Measurements from ENCODE around the gene CCDC171.
"Not testable (repeated sequence)": the region's sequence is repeated elsewhere in the genome, so short reads cannot be mapped to it uniquely, and the experiment has no call there.

Gene CCDC171

DNA sequence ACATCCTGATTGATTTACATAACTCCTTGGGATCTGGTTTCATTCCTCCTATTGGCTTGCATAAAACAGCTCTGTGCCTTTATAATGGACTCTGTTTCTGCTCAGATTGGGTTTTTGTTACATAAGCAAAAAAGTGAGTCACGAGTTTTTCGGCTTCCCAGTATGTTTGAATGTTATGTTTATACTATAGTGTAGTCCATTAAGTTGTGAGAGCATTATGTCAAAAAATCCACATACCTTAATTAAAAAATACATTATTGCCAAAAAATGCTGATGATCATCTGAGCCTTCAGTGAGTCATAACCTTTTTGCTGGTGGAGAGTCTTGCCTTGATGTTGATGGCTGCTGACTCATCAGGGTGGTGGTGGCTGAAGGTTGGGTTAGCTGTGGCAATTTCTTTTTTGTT, 144.6 kb downstream of the CCDC171 start:
- no peak for ATAC-seq

DNA sequence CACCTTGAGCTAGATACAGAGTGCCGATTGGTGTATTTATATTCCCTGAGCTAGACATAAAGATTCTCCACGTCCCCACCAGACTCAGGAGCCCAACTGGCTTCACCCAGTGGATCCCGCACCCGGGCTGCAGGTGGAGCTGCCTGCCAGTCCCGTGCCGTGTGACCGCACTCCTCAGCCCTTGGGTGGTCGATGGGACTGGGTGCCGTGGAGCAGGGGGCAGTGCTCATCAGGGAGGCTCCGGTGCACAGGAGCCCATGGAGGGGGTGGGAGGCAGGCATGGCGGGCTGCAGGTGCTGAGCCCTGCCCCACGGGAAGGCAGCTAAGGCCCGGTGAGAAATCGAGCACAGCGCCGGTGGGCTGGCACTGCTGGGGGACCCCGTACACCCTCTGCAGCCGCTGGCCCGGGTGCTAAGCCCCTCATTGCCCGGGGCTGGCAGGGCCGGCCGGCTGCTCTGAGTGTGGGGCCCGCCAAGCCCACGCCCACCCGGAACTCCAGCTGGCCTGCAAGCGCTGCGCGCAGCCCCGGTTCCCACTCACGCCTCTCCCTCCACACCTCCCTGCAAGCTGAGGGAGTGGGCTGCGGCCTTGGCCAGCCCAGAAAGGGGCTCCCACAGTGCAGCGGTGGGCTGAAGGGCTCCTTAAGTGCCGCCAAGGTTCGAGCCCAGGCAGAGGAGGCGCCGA, 147.2 kb downstream of the CCDC171 start:
- ATAC-seq: not testable (repeated sequence)

DNA sequence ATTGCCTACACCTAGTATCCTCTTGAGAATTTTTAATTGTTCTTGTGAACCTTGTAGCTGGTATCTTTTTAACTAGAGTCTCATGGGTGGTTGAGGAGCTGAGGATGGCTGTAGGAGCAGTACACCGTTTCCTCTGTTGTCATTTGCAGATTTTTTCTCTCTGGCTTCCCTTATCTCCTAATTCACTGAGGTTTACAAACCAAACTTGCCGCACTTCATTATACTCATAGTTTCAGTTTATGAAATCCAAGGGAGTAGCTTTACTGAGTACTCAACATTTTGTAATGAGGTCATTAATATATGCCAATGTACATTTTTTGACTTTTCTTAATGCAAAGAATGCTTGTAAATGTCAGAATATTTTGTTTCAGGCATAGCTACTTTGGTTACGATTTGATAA, 154.2 kb downstream of the CCDC171 start:
- no peak for ATAC-seq

DNA sequence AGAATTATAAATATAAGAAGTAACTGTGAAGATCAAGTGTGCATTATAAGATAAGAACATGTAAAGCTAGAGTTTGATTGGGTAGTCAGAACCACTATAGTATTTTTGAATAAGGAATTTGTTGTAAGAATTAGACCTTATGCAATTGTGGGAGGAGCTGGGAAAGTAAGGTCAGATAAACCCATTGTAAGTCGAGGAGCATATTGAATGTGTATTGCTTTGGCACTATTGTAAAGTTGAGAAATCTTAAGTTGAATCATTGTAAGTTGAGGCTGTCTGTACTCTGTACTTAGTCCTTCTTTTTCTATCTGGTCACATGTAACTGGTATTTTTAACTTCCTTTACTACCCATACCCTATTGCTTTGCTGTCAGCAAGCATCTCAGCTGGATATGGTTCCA, 158.7 kb downstream of the CCDC171 start:
- ATAC-seq: no peak

DNA sequence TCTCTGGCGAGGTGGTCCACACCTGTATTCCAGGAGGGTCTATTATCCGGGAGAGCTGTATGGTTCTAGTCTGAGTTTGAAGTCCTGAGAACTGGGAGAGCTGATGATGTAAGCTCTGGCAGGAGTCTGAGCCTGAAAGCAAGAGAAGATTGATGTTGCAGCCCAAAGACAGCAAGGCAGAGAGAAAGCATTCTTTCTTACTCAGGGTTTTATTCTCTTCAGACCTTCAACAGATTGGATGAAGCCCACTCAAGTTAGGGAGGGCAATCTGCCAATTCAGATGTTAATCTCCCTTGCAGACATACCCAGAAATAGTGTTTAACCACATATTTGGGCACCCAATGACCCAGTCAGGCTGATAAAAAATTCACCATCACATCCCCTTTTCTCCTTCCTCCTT, 159.1 kb downstream of the CCDC171 start:
- no peak for ATAC-seq

DNA sequence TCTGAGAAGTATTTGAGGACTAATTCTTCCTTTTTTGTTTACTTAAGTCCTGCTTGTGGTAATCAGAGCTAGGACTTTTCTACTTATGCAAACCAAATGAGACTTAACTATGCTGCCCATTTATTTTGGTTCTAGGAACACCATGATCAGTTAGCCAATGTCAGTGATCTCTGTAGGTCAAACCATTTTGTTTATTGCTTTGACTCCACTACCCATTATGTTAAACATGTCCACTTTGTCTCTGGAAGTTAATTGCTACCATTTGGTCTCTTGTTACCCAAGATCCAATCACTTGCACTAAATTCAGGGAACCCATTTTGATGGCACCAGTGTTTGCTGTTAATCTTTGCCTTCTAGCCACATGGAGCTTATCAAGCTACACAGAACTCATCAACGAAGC, 161.9 kb downstream of the CCDC171 start:
- ATAC-seq: no peak

DNA sequence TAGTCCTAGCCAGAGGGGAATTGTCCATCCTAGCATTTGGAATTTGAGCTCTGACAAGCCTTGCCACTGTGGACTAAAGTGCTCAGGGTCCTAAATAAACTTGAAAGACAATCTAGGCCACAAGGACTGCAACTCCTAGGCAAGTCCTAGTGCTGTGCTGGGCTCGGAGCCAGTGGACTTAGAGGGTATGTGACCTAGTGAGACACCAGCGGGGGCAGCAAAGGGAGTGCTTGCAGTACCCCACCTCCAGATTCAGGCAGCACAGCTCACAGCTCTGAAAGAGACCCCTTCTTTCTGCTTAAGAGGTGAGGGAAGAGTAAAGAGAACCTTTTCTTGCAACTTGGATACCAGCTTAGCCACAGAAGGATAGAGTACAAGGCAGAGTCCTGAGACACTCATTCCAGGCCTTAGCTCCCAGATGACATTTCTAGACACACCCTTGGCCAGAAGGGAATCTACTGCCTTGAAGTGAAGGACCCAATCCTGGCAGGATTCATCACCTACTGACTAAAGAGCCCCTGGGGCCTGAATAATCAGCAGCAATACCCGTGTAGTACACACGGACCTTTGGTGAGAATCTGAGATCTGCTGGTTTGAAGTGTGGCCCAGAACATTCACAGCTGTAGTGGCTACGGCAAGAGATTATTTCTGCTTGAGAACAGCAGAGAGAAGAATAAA, 164.6 kb downstream of the CCDC171 start:
- ATAC-seq: no peak

DNA sequence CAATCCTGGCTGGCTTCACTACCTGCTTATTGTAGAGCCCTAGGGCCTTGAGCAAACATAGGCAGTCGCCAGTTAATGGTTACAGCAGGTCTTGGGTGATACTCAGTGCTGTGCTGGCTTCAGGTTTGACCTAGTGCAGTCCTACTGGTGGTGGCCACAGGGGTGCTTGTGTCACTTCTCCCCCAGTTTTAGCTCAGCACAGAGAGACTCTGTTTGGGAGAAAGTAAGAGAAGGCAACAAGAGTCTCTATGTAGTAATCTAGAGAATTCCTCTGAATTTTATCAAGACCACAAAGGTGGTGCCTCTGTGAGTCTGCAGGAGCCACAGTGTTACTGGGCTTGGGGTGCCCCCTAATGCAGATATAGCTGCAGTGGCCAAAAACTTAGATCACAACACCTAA, 165.6 kb downstream of the CCDC171 start:
- ATAC-seq: no peak

DNA sequence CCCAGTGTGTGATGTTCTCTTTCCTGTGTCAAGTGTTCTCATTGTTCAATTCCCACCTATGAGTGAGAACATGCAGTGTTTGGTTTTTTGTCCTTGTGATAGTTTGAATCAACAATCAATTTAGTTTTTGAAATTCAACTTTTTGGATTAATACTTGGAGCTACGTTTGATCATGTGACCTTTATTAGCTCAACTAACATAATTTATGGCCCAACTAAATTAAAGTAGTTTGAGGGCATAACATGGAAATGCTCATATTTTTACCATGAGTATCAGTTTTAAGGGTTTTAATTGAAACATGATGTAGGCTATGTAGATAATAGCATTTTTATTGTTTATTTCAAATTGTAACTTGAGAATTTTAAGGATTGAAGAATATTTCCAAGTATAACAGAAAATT, 168.0 kb downstream of the CCDC171 start:
- no peak for ATAC-seq

DNA sequence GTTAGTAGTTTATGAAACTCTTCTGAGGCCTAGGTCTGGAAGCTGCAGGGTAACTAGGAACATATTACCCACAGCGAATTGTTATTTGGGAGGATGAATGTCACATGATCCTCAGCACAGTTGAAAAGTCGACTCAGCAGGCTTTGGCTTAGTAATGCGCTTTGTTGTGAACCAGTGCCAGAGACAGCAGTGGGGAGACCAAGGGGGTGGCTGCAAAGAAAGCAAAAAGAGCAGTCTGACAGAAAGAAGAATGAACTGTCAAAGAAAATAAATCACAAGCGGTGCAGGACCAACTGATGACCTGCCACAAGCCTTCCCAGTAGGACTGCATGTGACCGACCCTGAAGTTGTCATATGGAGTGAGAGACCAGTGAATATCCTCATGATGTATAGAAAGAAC, 170.0 kb downstream of the CCDC171 start:
- ATAC-seq: no peak

DNA sequence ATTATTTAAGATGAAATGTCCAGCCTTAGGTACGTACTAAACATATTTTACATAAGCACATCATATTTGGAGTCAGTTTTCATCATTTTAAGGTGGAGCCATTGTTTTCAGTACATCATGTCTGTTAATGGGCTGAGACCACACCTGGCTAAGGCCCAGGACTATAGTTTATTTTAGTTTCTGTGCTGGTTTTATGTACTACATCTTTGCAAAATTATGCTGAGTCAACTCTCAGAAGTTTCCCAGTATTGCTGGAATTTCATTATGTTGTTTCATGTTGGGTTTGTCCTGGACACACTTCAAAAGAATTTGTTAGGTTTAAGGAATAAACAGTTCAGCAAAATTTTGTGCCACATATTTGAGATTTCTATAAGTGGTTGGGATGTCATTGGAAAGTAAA, 171.2 kb downstream of the CCDC171 start:
- ATAC-seq: no peak

DNA sequence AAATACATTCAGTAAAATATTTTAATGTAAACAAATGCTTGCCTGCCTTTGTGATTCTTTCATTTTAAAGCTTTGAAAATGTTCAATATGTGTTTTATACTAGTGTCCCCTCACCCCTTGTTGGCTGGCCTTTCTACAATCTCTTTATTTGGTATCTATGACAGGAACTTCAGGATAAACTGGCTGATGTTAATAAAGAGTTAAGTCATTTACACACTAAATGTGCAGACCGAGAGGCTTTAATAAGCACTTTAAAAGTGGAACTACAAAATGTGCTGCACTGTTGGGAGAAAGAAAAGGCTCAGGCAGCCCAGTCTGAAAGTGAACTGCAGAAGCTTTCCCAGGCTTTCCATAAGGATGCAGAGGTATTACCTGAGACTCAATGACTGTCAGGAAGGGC, 171.8 kb downstream of the CCDC171 start:
- ATAC-seq: no peak

DNA sequence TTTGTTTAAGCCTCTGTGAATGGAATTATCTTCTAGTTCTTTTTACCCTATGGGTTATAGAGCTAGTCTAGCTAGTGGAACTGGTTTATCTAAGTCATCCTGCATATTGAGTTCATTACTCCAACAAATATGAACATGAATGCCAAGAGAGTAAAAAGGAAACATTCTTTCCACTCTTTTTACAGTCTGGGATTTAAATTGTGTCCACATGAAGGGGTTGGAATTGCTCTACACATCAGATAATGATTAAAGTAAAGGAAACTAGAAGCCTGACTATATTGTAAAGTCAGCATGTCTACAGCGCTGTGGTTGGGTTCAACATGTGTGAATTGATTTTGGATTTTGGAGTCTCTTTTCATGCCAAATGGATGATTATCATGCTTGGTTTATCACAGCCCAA, 173.1 kb downstream of the CCDC171 start:
- no peak for ATAC-seq

DNA sequence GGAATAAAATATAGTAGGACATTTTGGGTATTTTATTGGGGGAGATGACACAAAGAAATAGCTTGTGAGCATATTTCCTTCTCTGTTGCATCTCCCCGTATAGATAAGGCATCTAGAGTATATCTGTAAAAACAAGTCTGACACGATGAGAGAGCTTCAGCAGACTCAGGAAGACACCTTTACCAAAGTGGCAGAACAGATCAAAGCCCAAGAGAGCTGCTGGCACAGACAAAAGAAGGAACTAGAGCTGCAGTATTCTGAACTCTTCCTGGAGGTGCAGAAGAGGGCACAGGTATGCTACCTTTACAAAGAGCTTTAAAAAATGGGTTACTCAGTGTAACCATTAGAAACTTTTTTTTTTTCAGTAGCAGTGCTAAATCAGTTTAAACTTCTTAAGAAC, 176.7 kb downstream of the CCDC171 start:
- no peak for ATAC-seq

DNA sequence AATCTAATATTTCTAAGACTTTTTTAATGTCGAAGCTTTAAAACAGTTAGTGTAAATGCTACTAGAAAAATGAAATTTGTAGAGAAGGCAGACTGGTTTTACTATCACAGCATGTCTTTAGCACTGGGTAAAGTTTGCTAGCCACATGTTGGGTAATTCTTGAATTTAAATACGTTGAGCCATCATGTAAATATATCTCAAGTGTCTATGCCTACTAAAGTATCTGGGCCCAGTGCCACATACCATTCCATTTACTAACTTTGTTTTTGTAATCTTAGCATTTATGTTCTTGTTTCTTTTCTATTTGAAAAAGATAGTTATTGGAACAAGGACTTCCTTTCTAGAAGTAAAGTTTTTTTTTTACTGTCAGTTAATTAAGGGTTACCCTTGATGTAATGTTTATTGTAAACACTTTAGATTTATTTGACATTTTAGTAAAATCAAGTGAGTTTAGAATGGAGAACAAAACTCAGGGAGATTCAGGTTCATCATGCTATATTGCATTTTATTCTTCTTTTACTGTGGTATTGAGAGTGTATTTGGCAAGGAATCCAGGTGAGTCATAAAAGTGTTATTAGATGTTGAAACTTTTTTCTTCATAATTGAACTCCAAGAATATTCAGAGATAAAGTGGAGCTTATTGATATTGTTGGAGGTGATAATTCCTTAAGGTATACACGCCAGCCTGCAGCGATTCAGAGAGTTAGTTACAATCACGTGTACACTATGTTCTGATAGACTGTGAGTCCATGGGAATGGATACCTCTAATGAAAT, 182.4 kb downstream of the CCDC171 start:
- no peak for ATAC-seq

DNA sequence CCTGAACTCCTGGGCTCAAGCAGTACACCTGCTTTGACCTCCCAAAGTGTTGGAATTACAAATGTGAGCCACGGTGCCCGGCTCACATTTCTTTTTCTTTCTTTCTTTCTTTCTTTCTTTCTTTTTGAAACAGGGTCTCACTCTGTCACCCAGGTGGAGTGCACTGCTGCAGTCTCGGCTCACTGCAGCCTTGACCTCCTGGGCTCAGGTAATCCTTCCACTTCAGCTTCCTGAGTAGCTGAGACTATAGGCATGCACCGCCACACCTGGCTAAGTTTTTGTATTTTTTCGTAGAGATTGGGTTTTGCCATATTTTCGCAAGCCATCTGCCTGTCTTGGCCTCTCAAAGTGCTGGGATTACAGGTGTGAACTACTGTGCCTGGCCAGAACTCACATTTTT, 183.7 kb downstream of the CCDC171 start:
- no peak for ATAC-seq

DNA sequence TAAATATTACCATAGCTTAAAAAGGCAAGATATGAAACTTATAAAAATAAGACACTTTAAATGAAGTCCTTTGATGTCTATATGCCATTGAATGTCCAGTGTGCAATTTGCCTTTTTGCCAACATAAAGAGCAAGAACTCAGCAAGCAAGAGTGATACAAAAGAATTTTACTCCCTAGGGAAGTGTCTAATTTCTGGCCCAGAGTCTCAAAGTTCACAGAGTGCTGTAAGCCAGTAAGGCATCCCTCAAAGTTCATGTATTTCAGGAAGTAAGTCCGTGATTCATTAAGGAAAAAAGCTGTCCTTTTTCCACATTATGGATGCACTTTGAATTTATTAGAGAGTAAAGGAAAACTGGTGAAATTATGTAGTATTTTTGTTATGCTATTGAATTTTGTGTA, 185.2 kb downstream of the CCDC171 start:
- no peak for ATAC-seq

DNA sequence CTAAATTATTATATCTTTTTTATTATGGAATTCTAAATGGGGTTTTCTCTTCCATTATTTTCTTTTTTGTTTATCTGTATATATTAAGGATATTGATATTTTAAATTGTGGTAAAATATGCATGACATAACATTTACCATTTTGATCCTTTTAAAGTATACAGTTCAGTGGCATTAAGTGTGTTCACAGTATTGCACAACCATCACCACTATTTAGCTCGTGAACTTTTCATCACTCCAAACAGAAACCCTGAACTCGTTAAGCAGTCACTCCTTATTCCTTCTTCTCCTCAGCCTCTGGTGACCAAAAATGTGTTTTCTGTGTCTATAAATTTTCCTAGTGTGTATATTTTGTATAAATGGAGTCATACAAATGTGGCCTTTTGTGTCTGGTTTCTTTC, 188.2 kb downstream of the CCDC171 start:
- no peak for ATAC-seq

DNA sequence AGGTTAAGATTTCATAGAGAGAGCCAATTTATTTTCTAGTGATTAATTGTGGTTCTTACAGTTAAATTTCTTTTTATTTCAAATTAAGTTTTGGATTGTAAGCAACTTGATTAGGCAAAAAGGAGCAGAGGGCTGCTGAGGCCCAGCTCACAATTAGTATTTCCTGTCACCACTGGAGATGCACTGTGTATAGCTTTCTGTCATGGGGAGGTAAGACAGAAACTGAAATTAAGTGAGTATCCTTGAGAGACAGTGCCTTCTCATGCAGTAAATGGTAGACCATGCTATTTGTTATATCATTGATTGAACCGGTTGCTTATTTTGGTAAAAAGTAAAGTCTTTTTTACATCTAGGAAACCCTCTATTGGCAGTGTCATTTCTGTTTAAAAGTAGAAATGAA, 190.7 kb downstream of the CCDC171 start:
- ATAC-seq: no peak

DNA sequence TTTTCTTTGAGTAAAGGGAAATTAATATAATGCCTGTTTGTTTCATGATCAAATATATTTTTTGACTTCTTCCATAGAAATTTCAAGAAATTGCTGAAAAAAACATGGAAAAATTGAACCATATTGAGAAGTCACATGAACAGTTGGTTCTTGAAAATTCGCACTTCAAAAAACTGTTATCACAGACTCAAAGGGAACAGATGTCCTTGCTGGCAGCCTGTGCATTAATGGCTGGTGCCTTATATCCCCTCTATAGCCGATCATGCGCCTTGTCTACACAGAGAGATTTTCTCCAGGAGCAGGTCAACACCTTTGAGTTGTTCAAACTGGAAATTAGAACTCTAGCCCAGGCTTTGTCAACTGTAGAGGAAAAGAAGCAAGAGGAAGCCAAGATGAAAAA, 191.4 kb downstream of the CCDC171 start:
- no peak for ATAC-seq

DNA sequence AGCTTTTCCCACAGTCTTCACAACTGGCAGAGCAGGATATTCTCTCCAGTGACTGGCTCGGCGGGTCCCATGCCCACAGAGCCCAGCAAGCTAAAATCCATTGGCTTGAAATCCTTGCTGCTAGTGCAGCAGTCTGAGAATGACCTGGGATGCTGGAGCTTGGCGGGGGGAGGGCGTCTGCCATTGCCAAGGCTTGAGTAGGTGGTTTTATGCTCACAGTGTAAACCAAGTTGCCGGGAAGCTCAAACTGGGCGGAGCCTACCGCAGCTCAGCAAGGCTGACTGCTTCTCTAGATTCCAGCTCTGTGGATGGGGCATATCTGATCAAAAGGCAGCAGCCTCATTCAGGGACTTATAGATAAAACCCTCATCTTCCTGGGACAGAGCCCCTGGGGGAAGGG, 194.1 kb downstream of the CCDC171 start:
- ATAC-seq: no peak

DNA sequence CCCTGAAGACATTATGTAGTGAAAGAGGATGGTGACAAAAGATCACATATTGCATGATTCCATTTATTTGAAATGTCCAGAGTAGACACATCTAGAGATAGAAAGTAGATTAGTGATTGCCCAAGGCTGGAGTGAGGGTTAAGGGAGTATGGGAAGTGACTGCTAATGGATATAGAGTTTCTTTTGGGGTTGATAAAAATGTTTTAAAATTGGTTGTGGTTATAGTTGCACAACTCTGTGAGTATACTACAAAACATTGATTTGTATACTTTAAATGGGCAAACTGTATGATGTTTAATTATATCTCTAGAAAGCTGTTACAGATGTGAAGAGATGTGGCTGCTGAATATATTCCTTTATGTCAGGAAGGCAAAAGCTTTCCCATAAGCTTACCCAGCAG, 202.8 kb downstream of the CCDC171 start:
- ATAC-seq: no peak

DNA sequence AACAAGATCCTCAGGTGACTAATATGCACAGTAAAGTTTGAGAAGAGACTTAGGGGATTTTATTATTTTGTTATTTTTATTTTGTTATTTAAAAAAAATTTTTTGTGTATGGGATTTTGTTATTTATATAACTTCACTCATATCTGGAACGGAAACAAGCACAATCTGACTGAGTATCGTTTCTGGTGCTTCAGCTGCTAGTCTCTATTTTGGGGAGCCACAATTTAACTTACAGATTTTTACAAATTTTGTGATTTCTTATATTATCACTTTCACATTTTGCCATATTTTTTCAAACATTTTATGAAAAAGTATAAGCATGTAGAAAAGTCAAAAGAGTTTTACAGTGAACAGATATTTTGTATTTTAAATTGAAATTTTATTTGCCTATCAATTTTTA, 208.7 kb downstream of the CCDC171 start:
- ATAC-seq: no peak

DNA sequence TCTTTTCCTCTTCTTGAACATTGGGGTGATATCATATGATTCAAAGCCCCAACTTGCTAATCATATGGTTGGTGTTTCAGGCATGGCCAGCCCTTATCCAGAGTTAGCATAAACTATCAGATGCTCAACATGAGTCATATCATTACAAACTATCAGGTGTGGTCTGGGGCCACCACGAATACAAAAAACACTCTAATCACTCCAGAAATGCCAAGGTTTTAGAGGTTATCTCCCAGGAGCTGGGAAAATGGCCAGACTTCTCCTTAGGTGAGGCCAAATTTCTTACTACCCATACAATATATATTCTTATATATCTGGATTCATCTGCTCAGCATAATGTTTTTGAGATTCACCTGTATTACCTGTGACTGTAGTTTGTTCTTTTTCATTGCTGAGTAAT, 210.5 kb downstream of the CCDC171 start:
- no peak for ATAC-seq

Data from activated CD4-positive, CD25-positive, alpha-beta regulatory T cell treated with anti-CD3 and anti-CD28 coated beads, Interleukin-2, amount 50 U/mL, for 24 hours (primary cell).